Lower leg skin (tissue), 3 donors: ENCODE measurements around the gene TTC12.

Experiments
- POLR2A ChIP-seq, 2 donors: fragments of 450-650 bp; IDR thresholded peaks; one replicate each; pipeline ENCODE4 v1.6.1; 2016 to 2017; ENCODE audit warnings: antibody characterized with exemption in 2 of 2, mild to moderate bottlenecking in 1 of 2, moderate library complexity in 1 of 2
- TF ChIP-seq, protein P1 (sequence below), 3 donors: fragments of 450-650 bp; IDR thresholded peaks; one replicate each; pipeline ENCODE4 v1.5.1; 2016; ENCODE audit warnings: antibody characterized with exemption in 3 of 3, mild to moderate bottlenecking in 3 of 3, moderate library complexity in 2 of 3

DNA sequence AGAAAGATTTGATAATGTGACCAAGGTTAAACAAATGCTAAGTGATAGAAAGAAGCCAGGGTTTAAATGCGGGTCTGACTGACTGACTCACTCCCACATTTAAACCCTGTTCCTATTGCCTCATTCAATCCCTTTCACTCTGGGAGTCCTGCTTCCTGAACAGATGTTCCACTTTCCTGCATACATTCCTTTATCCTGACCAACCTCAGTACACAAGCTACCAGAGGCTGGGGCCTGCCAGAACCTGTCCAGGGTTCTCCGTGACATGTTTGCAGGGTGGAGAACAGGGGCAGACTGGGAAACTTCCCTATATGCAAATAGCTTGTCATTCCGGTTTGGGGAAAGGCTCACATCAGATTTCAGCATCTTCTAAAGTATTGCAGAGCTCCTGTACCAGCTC is 70.2 kb downstream of the TTC12 start:
- TF ChIP-seq, protein P1, sequence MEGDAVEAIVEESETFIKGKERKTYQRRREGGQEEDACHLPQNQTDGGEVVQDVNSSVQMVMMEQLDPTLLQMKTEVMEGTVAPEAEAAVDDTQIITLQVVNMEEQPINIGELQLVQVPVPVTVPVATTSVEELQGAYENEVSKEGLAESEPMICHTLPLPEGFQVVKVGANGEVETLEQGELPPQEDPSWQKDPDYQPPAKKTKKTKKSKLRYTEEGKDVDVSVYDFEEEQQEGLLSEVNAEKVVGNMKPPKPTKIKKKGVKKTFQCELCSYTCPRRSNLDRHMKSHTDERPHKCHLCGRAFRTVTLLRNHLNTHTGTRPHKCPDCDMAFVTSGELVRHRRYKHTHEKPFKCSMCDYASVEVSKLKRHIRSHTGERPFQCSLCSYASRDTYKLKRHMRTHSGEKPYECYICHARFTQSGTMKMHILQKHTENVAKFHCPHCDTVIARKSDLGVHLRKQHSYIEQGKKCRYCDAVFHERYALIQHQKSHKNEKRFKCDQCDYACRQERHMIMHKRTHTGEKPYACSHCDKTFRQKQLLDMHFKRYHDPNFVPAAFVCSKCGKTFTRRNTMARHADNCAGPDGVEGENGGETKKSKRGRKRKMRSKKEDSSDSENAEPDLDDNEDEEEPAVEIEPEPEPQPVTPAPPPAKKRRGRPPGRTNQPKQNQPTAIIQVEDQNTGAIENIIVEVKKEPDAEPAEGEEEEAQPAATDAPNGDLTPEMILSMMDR (IDR thresholded peaks at IDR 0.05): no peak
- TF ChIP-seq POLR2A (IDR thresholded peaks at IDR 0.05): no peak
